Esophagus muscularis mucosa (tissue), 3 donors: ENCODE data around the gene SMCO2.

Experiments
- CTCF ChIP-seq, 3 experiments: fragments of 200-600 bp in 2 of 3; fragments of 450-650 bp in 1 of 3; sonication (generic) in 2 of 3; IDR thresholded peaks; one replicate each; pipeline ENCODE4 v1.5.1; 2017 to 2019; ENCODE audit warnings: antibody characterized with exemption in 3 of 3, mild to moderate bottlenecking in 2 of 3, moderate library complexity in 1 of 3
- EP300 ChIP-seq: sonication (generic); formaldehyde crosslinking; IDR thresholded peaks from one replicate; pipeline ENCODE4 v1.6.1; 2017; ENCODE audit warnings: antibody characterized with exemption

DNA sequence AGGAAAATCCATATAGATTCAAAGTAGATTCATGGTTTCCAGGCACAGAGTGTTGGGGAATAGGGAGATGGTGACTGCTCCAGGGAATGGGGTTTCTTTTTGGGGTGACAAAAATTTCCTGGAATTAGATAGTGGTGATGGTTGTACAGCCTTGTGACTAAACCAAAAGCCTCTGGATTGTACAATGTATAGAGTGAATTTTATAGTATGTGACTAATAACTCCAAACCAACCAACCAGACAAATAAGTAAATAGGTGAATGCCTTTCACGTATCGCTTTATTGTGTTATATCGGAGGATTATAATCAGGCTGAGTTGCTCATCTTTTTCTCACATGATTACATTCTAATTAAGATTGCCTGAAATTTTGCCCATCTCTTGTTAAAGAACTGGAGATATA is 52.8 kb downstream of the SMCO2 start:
- TF ChIP-seq EP300 = no peak
- TF ChIP-seq CTCF (IDR thresholded peaks at IDR 0.05) = no peak
